NCI-H510A (cell line): ENCODE data around the gene CNN1.
A peak's percentile ranks its signal among the peaks of the same experiment; 100 is the strongest.
"Not testable (repeated sequence)": the region's sequence is repeated elsewhere in the genome, so short reads cannot be mapped to it uniquely, and the experiment has no call there.

Experiments used
- DNase-seq: peaks from one replicate; lab custom pipeline; 2025; lab: John Stamatoyannopoulos, UW

The CNN1 gene

DNA sequence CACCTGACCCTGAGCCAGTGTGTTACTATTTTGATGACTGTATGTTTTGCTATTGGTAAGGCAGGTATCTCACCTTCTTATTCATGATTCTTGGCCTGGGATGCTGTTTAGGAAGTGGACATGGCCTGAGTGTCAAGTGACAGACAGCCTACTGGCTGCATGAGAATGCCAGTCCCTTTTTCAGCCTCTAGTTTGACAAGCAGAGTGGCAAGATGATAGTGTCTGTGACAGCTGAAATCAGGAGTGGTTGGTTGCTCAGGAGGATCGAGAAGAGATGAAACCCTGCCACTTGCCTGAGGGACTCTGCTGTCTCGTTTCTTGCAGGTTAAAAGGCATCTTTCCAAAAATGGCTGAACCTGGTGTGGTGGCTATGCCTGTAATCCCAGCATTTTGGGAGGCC, 27.5 kb downstream of the CNN1 start:
- no peak for DNase-seq

DNA sequence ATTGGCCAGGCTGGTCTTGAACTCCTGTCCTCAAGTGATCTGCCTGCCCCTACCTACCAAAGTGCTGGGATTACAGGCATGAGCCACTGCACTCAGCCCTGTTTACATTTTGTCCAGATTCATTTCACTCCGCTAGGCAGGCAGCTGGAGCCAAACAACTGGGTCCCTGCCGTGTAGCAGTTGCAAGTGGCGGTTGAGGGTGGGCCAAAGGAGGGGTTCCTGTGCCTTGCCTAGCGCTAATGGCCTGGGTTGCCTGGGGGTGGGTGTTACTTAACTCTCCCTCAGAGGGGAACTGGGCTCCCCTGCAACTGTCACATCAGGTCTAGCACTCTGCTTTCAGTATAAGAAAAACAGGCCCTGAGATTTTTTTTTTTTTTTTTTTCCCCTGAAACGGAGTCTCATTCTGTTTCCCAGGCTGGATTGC, 31.4 kb downstream of the CNN1 start:
- DNase-seq: no peak

DNA sequence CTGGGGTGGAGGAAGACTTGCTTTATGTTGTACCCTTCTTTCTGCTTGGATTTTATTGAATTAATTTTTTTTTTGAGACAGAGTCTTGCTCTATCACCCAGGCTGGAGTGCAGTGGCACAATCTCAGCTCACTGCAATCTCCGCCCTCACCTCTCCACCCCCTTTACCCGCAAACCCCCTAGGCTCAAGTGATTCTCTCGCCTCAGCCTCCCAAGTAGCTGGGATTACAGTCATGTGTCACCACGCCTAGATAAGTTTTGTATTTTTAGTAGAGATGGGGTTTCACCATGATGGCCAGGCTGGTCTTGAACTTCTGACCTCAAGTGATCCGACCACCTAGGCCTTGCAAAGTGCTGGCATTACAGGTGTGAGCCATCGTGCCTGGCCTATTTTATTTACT, 34.7 kb downstream of the CNN1 start:
- not testable (repeated sequence) for DNase-seq

DNA sequence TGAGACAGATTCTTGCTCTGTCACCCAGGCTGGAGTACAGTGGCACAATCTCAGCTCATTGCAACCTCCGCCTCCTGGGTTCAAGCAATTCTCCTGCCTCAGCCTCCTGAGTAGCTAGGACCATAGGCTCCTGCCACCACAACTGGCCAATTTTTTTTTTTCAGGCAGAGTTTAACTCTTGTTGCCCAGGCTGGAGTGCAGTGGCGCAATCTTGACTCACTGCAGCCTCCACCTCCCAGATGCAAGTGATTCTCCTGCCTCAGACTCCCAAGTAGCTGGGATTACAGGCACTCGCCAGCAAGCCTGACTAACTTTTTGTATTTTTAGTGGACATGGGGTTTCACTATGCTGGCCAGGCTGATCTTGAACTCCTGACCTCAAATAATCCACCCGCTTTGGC, 35.1 kb downstream of the CNN1 start:
- DNase-seq: not testable (repeated sequence)

DNA sequence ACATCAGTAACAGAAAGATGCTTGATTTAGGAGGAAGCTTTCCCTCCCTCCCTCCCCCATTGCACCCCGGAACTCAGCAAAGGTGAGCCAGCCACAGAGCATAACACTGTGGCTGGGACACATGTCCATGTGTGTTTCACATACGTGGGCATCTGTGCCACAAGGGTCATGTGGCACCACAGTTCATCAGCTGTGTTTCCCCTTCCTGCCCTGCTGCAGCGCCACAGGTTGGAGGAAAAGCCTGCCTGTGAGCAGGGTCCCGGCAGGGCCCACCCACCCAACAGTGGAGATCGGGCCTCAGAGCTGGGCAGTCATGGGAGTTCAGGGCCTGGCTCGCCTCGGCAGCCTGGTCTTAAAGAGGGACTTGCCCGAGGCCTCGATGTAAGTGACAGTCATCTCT, 36.0 kb downstream of the CNN1 start:
- DNase-seq: no peak

DNA sequence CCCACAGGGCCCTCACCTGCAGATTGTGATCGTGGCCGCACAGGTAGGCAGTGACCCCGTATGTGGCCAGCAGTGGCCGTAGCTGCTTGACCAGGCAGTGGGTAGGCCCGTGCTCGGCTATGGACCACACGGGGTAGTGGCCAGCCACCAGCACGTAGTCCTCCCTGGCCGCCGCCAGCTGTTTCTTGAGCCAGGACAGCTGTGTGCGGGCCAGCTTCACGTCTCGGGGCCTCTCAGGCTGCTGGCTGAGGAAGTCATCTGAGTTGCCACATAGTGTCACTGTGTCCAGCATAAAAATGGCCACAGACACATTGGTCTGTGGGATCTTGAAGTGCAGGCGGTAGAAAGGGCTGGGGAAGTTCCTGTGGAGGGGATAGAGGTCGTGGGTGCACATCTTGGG, 37.6 kb downstream of the CNN1 start:
- DNase-seq: no peak

DNA sequence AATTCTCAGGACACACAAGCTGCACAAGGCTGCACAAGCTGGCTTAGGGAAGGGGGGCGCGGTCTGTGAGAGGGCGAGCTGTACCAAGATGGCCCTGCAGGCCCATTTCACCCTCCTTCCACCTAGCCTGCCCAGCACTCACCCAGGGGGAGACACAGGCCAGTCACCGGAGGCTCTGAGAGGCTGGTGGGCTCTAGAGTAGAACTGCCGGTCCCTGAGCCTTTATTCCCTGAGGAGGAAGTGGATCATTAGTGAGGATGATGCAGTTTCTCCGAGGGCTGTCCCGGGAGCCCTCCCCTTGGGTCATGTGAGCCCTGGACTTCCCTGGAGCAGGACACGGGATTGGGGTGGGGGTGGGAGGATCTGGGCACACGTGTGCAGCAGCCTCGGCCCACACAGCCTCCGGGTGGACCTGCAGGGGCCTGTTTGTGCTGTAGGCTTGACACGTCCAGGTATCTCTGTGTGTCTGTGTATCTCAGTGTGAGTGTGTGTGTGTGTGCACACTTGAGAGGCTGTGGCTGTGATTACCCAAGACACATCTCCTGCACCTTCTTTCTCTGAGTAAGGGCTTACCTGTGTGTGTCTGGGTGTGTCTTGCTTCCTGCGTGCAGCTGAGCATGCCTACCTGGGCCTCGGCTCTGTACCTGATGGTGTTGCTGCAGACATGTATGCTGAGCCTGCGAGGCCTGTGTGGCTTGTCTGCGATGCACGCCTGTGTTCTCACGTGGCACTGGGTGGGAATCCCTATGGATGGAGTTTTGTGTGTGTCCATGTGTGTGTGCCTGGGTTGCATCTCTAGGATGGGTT, 39.0 kb downstream of the CNN1 start, which contains the start of gene ACP5:
Gene ACP5 (minus strand): TSS at position 195 of the 807 bp plus-strand sequence. CDS start 328 bp downstream, outside the sequence.
- DNase-seq: no peak

DNA sequence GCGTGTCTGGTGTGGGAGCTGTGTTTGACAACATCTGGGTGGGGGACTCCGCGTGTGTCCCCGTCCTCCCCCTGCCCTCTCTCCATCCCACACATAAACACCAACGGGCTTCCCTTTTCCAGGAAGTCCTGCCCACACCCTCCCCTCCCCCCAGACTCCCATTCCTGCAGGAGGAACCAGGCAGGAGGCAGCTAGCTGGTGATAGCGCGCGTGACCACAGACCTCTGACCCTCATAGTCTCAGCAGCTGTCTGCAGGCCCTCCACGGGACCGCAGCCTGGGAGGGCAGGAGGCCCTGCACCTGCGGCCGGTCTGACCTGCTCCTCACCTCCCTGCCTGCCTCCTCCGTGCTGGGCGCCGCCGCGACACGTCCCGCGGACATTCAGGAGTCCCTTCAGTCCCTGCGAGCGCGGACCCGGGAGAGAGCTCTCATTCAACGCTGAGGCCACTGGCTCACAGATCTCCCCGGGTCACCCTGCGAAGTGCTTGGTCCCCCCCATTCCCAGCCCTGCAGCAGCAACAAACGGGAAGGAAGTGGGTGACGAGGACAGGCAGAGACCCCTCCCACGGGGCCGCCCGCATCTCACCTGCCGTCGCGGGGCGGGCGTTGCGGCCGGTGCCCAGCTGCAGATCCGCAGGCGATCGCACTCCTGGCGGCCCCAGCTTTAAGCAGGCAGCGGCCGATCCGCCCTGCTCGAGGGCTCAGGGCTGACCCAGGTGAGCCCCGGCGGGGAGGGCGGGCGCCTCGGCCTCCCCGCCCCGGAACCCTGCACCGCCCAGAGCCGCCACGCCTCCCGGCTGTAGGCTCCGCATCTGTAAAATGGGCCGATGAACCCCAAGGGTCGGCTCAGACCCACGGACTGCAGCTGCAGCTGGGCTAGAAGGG, 39.8 kb downstream of the CNN1 start:
- DNase-seq: no peak

DNA sequence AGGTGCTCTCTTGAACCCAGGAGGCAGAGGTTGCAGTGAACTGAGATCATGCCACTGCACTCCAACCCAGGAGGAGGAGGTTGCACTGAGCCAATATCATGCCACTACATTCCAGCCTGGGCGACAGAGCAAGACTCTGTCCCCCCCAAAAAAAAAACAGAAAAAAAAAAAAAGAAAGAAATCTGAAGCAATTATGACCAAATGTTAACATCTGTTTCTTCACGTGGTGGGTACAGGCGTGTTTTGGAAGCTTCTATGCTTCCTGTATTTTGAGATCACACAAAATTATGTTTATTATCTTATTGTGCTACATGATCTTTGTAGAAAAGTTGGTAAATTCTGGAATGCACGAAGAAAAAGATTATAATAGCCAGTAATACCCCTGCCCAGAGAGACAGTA, 41.5 kb downstream of the CNN1 start:
- no peak for DNase-seq

DNA sequence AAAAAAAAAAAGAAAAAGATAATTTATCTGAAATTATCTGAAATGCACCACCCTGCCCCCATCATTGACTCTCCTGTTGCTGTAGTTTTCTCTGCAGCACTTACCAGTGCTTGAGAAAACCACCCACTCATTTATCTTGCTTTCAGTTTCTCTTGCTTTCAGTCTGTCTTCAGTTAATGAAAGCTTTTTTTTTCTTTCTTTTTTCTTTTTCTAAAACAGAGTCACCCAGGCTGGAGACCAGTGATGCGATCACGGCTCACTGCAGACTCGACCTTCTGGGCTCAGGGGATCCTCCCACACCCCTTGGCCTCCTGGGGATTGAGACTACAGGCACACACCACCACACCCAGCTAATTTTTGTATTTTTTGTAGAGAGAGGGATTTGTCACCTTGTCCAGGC, 43.1 kb downstream of the CNN1 start:
- no peak for DNase-seq

DNA sequence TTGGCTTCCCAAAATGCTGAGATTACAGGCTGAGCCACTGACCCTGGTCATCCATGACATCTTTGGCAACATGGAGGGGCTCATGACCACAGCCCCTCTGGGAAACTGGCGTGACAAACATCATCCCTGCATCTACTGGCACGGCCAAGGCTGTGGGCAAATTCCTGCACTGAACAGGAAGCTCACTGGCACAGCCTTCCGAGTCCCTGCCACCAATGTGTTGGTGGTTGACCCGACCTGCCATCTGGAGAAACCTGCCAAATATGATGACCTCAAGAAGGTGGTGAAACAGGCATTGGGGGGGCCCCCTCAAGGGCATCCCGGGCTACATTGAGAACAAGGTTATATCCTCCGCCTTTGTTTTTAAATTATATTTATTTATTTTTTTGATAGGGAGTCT, 47.7 kb downstream of the CNN1 start:
- DNase-seq: no peak

DNA sequence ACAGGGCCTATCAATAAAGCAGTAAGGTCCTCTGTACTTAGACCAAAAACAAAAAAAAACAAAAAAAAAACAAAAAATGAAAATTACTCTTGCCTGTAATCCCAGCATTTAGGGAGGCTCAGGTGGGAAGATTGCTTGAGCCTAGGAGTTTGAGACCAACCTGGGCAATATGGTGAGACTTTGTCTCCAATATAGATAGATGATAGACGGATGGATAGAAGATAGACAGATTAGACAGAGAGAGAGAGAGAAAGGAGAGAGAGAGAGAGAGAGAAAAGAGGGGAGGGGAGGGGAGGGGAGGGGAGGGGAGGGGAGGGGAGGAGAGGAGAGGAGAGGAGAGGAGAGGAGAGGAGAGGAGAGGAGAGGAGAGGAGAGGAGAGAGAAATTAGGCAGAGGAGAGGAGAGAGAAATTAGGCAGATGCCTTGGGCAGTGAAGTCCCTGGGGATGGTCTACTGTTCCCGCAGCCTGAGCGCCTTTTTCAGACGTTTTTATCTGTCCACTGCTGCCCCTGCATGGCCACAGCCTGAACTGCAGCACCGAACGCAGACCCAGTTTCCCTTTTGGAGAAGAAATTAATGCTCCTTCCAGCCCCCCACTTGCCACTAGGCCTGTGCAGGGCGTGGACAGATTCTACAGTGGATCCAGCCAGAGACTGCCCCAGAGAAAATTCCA, 48.8 kb downstream of the CNN1 start:
- peak; percentile 60 for DNase-seq

DNA sequence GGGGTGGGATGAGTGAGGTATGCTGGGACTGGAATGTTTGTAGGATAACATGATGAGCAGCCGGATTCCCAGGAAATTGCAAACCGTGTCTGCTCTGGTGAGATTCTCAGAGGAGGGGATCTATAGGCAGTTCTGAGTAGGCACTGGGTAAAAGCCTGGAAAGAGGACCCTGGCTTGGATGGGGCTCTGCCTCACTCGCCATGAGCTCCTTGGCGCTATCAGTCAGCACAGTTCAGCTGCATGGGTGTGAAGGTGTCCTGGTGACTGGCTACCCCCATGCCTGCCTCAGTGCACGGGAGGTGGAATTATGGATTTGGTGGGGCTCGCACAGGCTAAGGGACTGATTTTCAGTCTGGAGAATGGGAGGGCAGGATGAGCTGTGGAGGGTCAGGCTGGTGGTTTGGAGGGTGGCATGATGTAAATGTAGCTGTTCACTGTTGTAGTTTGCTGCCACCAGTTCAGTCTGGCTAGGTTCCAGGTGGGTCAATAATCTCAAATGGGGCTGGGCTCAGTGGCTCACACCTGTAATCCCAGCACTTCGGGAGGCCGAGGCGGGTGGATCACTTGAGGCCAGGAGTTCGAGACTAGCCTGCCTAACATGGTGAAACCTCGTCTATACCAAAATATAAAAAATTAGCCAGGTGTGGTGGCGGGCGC, 49.5 kb downstream of the CNN1 start:
- DNase-seq: no peak

DNA sequence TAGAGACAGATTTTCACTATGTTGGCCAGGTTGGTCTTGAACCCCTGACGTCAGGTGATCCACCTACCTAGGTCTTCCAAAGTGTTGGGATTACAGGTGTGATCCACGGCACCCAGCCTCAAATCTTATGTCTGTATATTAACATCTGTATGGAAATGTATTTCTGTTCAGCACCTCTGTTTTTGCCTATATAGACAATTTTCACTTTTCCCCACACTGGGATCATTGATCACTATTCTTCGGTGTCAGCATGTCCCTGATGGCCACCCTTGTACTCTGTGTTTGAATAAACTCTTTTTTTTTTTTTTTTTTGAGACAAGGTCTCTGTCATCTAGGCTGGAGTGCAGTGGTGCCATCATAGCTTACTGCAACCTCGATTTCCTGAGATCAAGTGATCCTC, 55.4 kb downstream of the CNN1 start:
- no peak for DNase-seq

DNA sequence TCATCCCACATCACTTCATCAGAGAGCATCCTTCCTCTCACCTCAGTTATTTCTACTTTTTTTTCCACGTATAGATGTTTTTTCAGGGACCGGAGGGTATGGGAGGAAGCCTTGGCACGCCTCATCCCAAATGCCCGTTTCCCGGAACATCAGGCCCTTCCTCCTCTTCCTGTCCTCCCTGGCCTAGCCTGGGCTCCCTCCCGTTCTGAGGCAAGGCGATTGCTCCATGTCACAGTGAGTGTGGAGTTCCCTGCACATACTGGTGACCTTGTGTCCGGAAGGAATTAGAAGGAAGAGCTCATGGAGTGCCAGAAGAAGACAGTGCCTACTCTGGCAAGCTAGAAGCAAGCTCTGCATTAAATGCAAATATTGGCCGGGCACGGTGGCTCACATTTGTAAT, 57.5 kb downstream of the CNN1 start:
- no peak for DNase-seq

DNA sequence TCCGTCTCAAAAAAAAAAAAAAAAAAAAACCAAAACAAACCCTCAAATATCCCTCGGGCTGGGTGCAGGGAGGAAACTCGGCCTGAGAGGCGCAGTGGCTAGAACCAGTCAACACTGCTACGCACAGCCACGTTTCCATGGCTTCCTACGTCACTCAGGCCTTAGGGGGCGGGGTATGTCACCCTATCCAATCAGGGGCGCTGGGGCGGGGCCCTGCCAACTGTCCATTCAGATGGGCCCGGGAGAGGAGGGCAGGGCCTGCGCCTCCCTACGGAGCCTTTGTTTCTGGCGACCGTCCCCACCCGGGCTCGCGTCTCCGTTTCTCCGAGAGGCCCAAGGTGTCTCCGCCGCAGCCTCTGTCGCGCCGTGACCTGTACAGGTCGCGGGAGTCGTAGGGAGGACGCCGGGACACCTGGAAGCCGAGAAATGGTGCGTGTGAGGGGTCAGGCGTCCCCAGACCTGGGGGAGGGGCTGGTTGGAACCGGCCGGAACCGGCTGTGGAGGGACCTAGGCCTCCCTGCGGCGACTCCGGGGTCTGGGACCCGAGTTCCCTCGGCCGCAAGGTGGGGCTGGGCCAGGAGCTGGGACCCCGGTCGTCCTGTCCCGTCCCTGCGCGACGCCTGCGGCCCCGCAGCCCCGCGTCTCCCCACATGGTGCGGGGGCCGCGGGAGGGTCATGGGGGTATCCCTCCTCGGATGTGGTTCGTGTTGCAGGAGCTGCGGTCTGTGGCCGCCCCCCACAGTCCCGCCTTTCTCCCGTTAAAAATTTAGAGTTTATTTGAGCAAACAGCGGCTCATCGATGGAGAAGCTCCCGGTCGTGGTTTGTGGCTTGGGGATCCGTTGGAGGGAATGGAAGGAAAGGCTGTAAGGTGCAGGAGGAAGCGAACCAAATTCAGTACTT, 58.8 kb downstream of the CNN1 start, which contains the start of gene ZNF627:
Gene ZNF627 (plus strand): TSS at position 282 of the 901 bp plus-strand sequence. CDS start 145 bp downstream, at position 427.
- peak; percentile 98 for DNase-seq

DNA sequence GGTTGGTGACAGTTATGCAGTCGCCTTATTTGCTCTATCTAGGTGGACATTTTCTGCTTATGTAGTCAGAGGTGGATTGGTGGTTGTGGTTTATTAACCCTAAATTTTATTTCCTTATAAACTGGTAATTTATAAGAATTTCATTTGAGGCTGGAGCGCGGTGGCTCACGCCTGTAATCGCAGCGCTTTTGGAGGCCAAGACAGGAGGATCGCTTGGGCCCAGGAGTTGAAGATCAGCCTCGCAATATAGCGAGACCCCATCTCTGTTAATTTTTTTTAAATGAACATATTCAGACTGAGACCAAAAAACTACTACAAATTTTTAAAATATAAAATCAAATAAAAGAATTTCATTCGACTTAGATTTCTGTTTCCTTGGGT, 59.4 kb downstream of the CNN1 start:
- DNase-seq: no peak

DNA sequence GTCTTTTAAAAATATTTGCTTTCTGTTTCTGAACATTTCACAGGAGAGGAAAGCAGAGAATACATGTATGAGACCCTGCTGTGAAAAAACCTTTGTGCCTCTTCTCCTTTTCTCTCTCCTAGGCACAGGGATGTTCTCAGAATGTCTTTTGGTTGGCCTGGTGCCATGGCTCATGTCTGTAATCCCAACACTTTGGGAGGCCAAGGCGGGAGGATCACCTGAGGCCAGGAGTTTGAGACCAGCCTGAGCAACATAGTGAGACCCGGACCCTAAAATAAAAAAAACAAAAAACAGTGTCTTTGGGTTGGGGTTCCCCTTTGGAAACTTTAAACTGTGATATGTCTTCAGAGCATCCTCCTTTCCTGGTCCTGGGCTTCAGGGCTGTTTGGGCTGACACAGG, 60.1 kb downstream of the CNN1 start:
- no peak for DNase-seq

DNA sequence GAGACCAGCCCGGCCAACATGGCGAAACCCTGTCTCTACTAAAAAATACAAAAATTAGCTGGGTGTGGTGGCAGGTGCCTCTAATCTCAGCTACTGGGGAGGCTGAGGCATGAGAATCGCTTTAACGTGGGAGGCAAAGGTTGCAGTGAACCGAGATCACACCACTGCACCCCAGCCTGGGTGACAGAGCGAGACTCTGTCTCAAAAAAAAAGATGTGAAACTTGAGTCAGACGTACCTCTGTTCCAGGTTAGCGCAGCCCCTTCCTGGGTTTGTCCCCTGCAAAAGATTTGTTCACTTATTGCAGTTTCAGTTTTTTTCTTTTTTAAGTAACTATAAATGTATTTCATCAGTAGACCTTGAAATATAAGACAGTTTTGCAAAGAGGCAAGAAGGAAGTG, 61.1 kb downstream of the CNN1 start:
- not testable (repeated sequence) for DNase-seq
